HCT116 (cell line): ENCODE results near the gene OCEL1. TPM values are rescaled to one million over a fixed set of nuclear protein-coding genes. Genes with fewer than 3 reads are reported as not detected.

Source experiments
- ATAC-seq: fragments of 200-7000 bp; cut with Tn5 transposase; 2 replicates; pipeline ENCODE4 v1.9.1; 2020; ENCODE audit warnings: mild to moderate bottlenecking, moderate library complexity
- BruUV-seq: library from RNA; stranded (reverse); fragments of 400-500 nt; replicated peaks from 2 replicates; lab custom pipeline; 2021; lab: Mats Ljungman, UMichigan
- CTCF ChIA-PET: fragments of 300-600 bp; sonication (Branson Sonifier 250); formaldehyde crosslinking; loops from one replicate; lab custom pipeline; 2021; ENCODE audit warnings: antibody characterized with exemption; lab: Charles Lee
- POLR2A ChIA-PET: fragments of 300-600, 350-600 bp; sonication (Branson Sonifier 250); formaldehyde crosslinking; loops from one replicate; lab custom pipeline; 2021; ENCODE audit warnings: antibody characterized with exemption; lab: Charles Lee
- RAD21 ChIA-PET, 2 experiments: fragments of 300-600 bp; sonication (Branson Sonifier 250); formaldehyde crosslinking; loops; one replicate each; lab custom pipeline; 2023; ENCODE audit warnings: low total read pairs in 2 of 2; ENCODE audit not compliant: uncharacterized antibody in 2 of 2, unreplicated experiment in 2 of 2, low non-redundant PET in 1 of 2; lab: Charles Lee
- DNase-seq: peaks from one replicate; pipeline ENCODE4 v3.0.0-alpha.2; 2010; ENCODE audit warnings: low read depth, low spot score
- H2AFZ ChIP-seq: fragments of 200-600 bp; shearing (Covaris generic), sonication (generic); 2 replicates; pipeline ENCODE4 v1.6.1; 2017; ENCODE audit warnings: low read depth, mixed run types, mixed read lengths, antibody characterized with exemption, low read length; ENCODE audit not compliant: poor library complexity, severe bottlenecking
- H3K27ac ChIP-seq: 2 replicates; pipeline ENCODE4 v1.5.1; 2012; ENCODE audit warnings: low read depth, low read length
- H3K27me3 ChIP-seq: fragments of 200-600 bp; sonication (generic); 2 replicates; pipeline ENCODE4 v1.6.1; 2016; ENCODE audit warnings: mixed run types, low read length, mixed read lengths; ENCODE audit not compliant: insufficient read depth
- H3K36me3 ChIP-seq, 2 experiments: fragments of 200-500 bp in 1 of 2; fragments of 200-600 bp in 1 of 2; sonication (Bioruptor generic) in 1 of 2; sonication (generic) in 1 of 2; 2 replicates each; pipeline versions ENCODE4 v1.5.1 to v1.6.1; 2014 to 2016; ENCODE audit warnings: low read length in 2 of 2, inconsistent platforms in 1 of 2, mixed read lengths in 1 of 2, mixed run types in 1 of 2; ENCODE audit not compliant: insufficient read depth in 2 of 2, control insufficient read depth in 1 of 2
- H3K4me1 ChIP-seq, 2 experiments: fragments of 200-600 bp in 1 of 2; sonication (generic) in 1 of 2; 2 replicates each; pipeline versions ENCODE4 v1.5.1 to v1.6.1; 2012 to 2017; ENCODE audit warnings: low read length in 2 of 2, inconsistent platforms in 1 of 2, mild to moderate bottlenecking in 1 of 2, mixed read lengths in 1 of 2, mixed run types in 1 of 2, moderate library complexity in 1 of 2; ENCODE audit not compliant: insufficient read depth in 2 of 2, control insufficient read depth in 1 of 2
- H3K4me2 ChIP-seq: fragments of 200-600 bp; sonication (generic); 2 replicates; pipeline ENCODE4 v1.6.1; 2017; ENCODE audit warnings: mixed run types, low read length, mixed read lengths
- H3K4me3 ChIP-seq, 2 experiments: fragments of 200-600 bp in 1 of 2; sonication (generic) in 1 of 2; replicated peaks in 1 of 2; 2 replicates each; pipeline ENCODE4 v1.5.1; 2011 to 2016; ENCODE audit warnings: low read length in 2 of 2, control low read depth in 1 of 2, low read depth in 1 of 2, mild to moderate bottlenecking in 1 of 2, mixed read lengths in 1 of 2, mixed run types in 1 of 2
- H3K79me2 ChIP-seq: fragments of 200-600 bp; sonication (generic); 2 replicates; pipeline ENCODE4 v1.6.1; 2017; ENCODE audit warnings: mild to moderate bottlenecking, mixed run types, low read length, moderate library complexity, mixed read lengths; ENCODE audit not compliant: insufficient read depth
- H3K9ac ChIP-seq: fragments of 200-600 bp; sonication (generic); 2 replicates; pipeline ENCODE4 v1.6.1; 2016; ENCODE audit warnings: low read length, mixed read lengths
- H3K9me2 ChIP-seq: fragments of 200-600 bp; sonication (generic), shearing (Covaris generic); 2 replicates; pipeline ENCODE4 v1.6.1; 2017; ENCODE audit warnings: mixed run types, mild to moderate bottlenecking, moderate library complexity; ENCODE audit not compliant: insufficient read depth
- H3K9me3 ChIP-seq, 2 experiments: fragments of 200-500 bp in 1 of 2; fragments of 200-600 bp in 1 of 2; sonication (Bioruptor generic) in 1 of 2; sonication (generic) in 1 of 2; 2 replicates each; pipeline ENCODE4 v1.6.1; 2014 to 2017; ENCODE audit warnings: low read length in 2 of 2, mixed read lengths in 2 of 2, inconsistent platforms in 1 of 2, low read depth in 1 of 2, mild to moderate bottlenecking in 1 of 2, mixed run types in 1 of 2, moderate library complexity in 1 of 2; ENCODE audit not compliant: control insufficient read depth in 1 of 2, insufficient read depth in 1 of 2
- H4K20me1 ChIP-seq: fragments of 200-600 bp; sonication (generic), shearing (Covaris generic); 2 replicates; pipeline ENCODE4 v1.6.1; 2017; ENCODE audit warnings: mixed run types, mild to moderate bottlenecking, moderate library complexity; ENCODE audit not compliant: insufficient read depth
- CBX3 ChIP-seq: IDR thresholded peaks from 2 replicates; pipeline ENCODE4 v1.6.1; 2012; ENCODE audit warnings: low read depth
- CEBPB ChIP-seq: IDR thresholded peaks from 2 replicates; pipeline ENCODE4 v1.6.1; 2012; ENCODE audit warnings: low read depth
- EGR1 ChIP-seq: IDR thresholded peaks from 2 replicates; pipeline ENCODE4 v1.6.1; 2012; ENCODE audit warnings: low read depth
- ELF1 ChIP-seq: IDR thresholded peaks from 2 replicates; pipeline ENCODE4 v1.6.1; 2012; ENCODE audit warnings: low read depth, borderline replicate concordance
- EZH2 ChIP-seq: fragments of 200-600 bp; sonication (generic); IDR thresholded peaks from 2 replicates; pipeline ENCODE4 v1.6.1; 2017; ENCODE audit warnings: antibody characterized with exemption, mixed run types
- FOSL1 ChIP-seq: IDR thresholded peaks from 2 replicates; pipeline ENCODE4 v1.6.1; 2012; ENCODE audit warnings: low read depth
- JUND ChIP-seq: IDR thresholded peaks from 2 replicates; pipeline ENCODE4 v1.6.1; 2012
- POLR2A ChIP-seq: IDR thresholded peaks from 2 replicates; pipeline ENCODE4 v1.7.0; 2011; ENCODE audit warnings: borderline replicate concordance; ENCODE audit not compliant: insufficient read depth, insufficient read length; ENCODE audit errors: extremely low read depth
- POLR2AphosphoS5 ChIP-seq: IDR thresholded peaks from 2 replicates; pipeline ENCODE4 v1.6.1; 2011; ENCODE audit warnings: mild to moderate bottlenecking, low read depth, low read length, moderate library complexity
- RAD21 ChIP-seq: IDR thresholded peaks from 2 replicates; pipeline ENCODE4 v1.6.1; 2012; ENCODE audit warnings: low read depth, mild to moderate bottlenecking
- SIN3A ChIP-seq: IDR thresholded peaks from 2 replicates; pipeline ENCODE4 v1.6.1; 2012; ENCODE audit warnings: low read depth
- SP1 ChIP-seq: IDR thresholded peaks from 2 replicates; pipeline ENCODE4 v1.6.1; 2012; ENCODE audit warnings: low read depth
- SRF ChIP-seq: IDR thresholded peaks from 2 replicates; pipeline ENCODE4 v1.6.1; 2012; ENCODE audit warnings: low read depth
- TCF7L2 ChIP-seq: IDR thresholded peaks from 2 replicates; pipeline ENCODE4 v1.7.0; 2011; ENCODE audit warnings: borderline replicate concordance, inconsistent platforms; ENCODE audit not compliant: insufficient read depth, insufficient read length; ENCODE audit errors: extremely low read depth
- YY1 ChIP-seq: IDR thresholded peaks from 2 replicates; pipeline ENCODE4 v1.6.1; 2011; ENCODE audit warnings: low read length, low read depth, moderate library complexity, mild to moderate bottlenecking; ENCODE audit not compliant: insufficient replicate concordance; ENCODE audit errors: extremely low read depth
- ZFX ChIP-seq: fragments of 450-650 bp; IDR thresholded peaks from 2 replicates; pipeline ENCODE4 v1.6.1; 2017
- ZNF274 ChIP-seq: fragments of 200-500 bp; sonication (Bioruptor generic); IDR thresholded peaks from 2 replicates; pipeline ENCODE4 v1.6.1; 2014; ENCODE audit warnings: mild to moderate bottlenecking, low read depth, low read length, inconsistent platforms
- intact Hi-C: fragments of 100-400 bp; cut with micrococcal nuclease; formaldehyde crosslinking; loops from 2 replicates; pipeline ENCODE4 v1.10.0; 2022
- total RNA-seq: library from RNA; stranded (reverse); gene quantifications from one replicate; pipeline ENCODE4 v1.2.1, GENCODE V29; 2021; ENCODE audit not compliant: unreplicated experiment
- TF ChIP-seq, protein P1 (sequence below): IDR thresholded peaks from 2 replicates; pipeline ENCODE4 v1.6.1; 2012
- TF ChIP-seq, protein P2 (sequence below), 3 experiments: fragments of 200-600 bp in 1 of 3; sonication (generic) in 1 of 3; IDR thresholded peaks in 2 of 3; conservative IDR thresholded peaks in 1 of 3; 2 replicates each; pipeline ENCODE4 v1.5.1; 2012 to 2017; ENCODE audit warnings: low read depth in 2 of 3, low read length in 2 of 3, antibody characterized with exemption in 1 of 3, borderline replicate concordance in 1 of 3, control low read depth in 1 of 3, mild to moderate bottlenecking in 1 of 3, mixed read lengths in 1 of 3, mixed run types in 1 of 3, moderate library complexity in 1 of 3; ENCODE audit not compliant: insufficient read depth in 1 of 3
- TF ChIP-seq, protein P3 (sequence below): IDR thresholded peaks from 2 replicates; pipeline ENCODE4 v1.6.1; 2012; ENCODE audit warnings: low read depth

Gene OCEL1
- total RNA-seq, 1 experiment from 2014 or later = 39.8 TPM

DNA sequence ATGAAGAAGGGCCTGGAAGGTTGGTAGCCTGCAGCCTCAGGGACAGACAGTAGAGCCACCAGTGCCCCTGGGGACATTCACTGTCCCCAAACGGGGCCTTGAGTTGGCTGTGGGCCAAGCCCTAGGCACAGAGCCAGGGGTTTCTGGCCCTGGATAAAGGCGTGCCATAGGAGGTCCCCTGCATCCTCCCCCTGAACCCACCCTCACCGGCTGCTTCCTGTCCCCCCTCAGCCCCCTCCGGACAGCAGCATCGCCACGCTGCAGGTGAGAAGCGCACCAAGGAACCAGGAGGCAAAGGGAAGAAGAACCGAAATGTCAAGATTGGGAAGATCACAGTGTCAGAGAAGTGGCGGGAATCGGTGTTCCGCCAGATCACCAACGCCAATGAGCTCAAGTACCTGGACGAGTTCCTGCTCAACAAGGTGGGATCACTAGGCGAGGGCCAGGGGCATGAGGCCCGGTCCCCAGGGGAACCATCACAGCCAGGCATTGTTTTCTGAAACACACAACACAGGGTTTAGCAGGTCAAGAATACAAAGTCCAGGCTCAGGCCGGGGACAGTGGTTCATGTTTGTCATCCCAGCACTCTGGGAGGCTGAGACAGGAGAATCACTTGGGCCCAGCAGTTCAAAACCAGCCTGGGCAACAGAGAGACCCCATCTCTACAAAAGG, 25.5 kb upstream of the OCEL1 start:
- intact Hi-C loops = no loop called here
- no TSS peak for BruUV-seq
- POLR2A ChIA-PET = no interaction called here
- peaks cover 17 to 22% of the 10 kb centered on the region in 2 experiments; a peak in 3 of 4 replicates for H3K36me3 ChIP-seq
- H3K27me3 ChIP-seq = no peaks in the 10 kb centered on the region
- H3K9me3 ChIP-seq = no peaks in the 10 kb centered on the region
- DNase-seq (no peak), ATAC-seq (no peak)
- TF ChIP-seq CBX3 = no peak
- no peak for TF ChIP-seq FOSL1
- TF ChIP-seq ZNF274 = no peak
- no peak for TF ChIP-seq TCF7L2
- TF ChIP-seq YY1 = no peak
- no peak for TF ChIP-seq ZFX
- no peak for TF ChIP-seq POLR2A
- no peak for TF ChIP-seq EZH2
- TF ChIP-seq POLR2AphosphoS5 = no peak
- TF ChIP-seq EGR1 = no peak
- TF ChIP-seq CEBPB = no peak
- TF ChIP-seq JUND = no peak
- TF ChIP-seq ELF1 = no peak
- TF ChIP-seq SRF = no peak
- no peak for TF ChIP-seq SIN3A
- TF ChIP-seq SP1 = no peak
- TF ChIP-seq, protein P1, sequence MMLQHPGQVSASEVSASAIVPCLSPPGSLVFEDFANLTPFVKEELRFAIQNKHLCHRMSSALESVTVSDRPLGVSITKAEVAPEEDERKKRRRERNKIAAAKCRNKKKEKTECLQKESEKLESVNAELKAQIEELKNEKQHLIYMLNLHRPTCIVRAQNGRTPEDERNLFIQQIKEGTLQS = no peak
- TF ChIP-seq, protein P2, sequence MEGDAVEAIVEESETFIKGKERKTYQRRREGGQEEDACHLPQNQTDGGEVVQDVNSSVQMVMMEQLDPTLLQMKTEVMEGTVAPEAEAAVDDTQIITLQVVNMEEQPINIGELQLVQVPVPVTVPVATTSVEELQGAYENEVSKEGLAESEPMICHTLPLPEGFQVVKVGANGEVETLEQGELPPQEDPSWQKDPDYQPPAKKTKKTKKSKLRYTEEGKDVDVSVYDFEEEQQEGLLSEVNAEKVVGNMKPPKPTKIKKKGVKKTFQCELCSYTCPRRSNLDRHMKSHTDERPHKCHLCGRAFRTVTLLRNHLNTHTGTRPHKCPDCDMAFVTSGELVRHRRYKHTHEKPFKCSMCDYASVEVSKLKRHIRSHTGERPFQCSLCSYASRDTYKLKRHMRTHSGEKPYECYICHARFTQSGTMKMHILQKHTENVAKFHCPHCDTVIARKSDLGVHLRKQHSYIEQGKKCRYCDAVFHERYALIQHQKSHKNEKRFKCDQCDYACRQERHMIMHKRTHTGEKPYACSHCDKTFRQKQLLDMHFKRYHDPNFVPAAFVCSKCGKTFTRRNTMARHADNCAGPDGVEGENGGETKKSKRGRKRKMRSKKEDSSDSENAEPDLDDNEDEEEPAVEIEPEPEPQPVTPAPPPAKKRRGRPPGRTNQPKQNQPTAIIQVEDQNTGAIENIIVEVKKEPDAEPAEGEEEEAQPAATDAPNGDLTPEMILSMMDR (IDR thresholded peaks at IDR 0.05 in 2 of 3, conservative IDR thresholded peaks at IDR 0.05 in 1 of 3; ENCODE audit: borderline replicate concordance in 1 of 3, insufficient read depth in 1 of 3, low read depth in 2 of 3, low read length in 2 of 3) = no peak
- no peak for TF ChIP-seq RAD21
- TF ChIP-seq, protein P3, sequence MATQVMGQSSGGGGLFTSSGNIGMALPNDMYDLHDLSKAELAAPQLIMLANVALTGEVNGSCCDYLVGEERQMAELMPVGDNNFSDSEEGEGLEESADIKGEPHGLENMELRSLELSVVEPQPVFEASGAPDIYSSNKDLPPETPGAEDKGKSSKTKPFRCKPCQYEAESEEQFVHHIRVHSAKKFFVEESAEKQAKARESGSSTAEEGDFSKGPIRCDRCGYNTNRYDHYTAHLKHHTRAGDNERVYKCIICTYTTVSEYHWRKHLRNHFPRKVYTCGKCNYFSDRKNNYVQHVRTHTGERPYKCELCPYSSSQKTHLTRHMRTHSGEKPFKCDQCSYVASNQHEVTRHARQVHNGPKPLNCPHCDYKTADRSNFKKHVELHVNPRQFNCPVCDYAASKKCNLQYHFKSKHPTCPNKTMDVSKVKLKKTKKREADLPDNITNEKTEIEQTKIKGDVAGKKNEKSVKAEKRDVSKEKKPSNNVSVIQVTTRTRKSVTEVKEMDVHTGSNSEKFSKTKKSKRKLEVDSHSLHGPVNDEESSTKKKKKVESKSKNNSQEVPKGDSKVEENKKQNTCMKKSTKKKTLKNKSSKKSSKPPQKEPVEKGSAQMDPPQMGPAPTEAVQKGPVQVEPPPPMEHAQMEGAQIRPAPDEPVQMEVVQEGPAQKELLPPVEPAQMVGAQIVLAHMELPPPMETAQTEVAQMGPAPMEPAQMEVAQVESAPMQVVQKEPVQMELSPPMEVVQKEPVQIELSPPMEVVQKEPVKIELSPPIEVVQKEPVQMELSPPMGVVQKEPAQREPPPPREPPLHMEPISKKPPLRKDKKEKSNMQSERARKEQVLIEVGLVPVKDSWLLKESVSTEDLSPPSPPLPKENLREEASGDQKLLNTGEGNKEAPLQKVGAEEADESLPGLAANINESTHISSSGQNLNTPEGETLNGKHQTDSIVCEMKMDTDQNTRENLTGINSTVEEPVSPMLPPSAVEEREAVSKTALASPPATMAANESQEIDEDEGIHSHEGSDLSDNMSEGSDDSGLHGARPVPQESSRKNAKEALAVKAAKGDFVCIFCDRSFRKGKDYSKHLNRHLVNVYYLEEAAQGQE = no peak
- 0 out of 4 replicates have a peak, but pooled peaks cover 0 to 3% of the 10 kb centered on the region in 2 experiments for H3K4me1 ChIP-seq
- RAD21 ChIA-PET = no interaction called here
- H3K9me2 ChIP-seq = no peaks in the 10 kb centered on the region
- no peak overlapping the region for H3K9ac ChIP-seq
- no peaks in the 10 kb centered on the region for H3K79me2 ChIP-seq
- H2AFZ ChIP-seq = no peak overlapping the region
- CTCF ChIA-PET = no interaction called here
- no peak overlapping the region for H3K4me3 ChIP-seq
- H4K20me1 ChIP-seq = no peaks in the 10 kb centered on the region
- no peak overlapping the region for H3K27ac ChIP-seq
- no peak overlapping the region for H3K4me2 ChIP-seq
